ENCODE data around the gene RB1.

DNA sequence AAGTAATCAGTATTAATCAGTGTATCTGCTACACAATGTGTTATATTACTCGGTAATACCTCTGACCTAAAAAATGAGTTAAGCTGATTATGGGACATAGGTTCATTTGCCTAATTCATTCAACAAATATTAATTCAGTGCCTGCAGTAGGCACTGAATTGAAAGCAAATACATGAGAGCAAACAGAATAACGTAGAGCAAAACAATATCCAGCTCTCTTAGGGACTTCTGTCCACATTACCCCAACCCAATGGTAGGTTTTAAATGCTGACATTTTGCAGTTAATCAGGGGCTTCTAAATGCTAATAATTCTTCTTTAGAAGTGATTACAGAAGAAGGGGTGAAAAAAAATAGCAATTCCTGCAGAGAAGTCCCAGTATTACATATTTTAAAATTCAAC is 224.4 kb downstream of the RB1 start:
- no peak for TF ChIP-seq POLR2A (IDR thresholded peaks at IDR 0.05; ENCODE audit: borderline replicate concordance, extremely low read depth, insufficient read depth, insufficient read length)
- TF ChIP-seq, protein P1, sequence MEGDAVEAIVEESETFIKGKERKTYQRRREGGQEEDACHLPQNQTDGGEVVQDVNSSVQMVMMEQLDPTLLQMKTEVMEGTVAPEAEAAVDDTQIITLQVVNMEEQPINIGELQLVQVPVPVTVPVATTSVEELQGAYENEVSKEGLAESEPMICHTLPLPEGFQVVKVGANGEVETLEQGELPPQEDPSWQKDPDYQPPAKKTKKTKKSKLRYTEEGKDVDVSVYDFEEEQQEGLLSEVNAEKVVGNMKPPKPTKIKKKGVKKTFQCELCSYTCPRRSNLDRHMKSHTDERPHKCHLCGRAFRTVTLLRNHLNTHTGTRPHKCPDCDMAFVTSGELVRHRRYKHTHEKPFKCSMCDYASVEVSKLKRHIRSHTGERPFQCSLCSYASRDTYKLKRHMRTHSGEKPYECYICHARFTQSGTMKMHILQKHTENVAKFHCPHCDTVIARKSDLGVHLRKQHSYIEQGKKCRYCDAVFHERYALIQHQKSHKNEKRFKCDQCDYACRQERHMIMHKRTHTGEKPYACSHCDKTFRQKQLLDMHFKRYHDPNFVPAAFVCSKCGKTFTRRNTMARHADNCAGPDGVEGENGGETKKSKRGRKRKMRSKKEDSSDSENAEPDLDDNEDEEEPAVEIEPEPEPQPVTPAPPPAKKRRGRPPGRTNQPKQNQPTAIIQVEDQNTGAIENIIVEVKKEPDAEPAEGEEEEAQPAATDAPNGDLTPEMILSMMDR (IDR thresholded peaks at IDR 0.05 in 2 of 3, conservative IDR thresholded peaks at IDR 0.05 in 1 of 3; ENCODE audit: borderline replicate concordance in 1 of 3, insufficient read depth in 1 of 3, low read depth in 2 of 3, low read length in 2 of 3) = no peak
- TF ChIP-seq CEBPB (IDR thresholded peaks at IDR 0.05; ENCODE audit: low read depth) = no peak
- TF ChIP-seq SP1 (IDR thresholded peaks at IDR 0.05; ENCODE audit: low read depth) = no peak
- no peak for TF ChIP-seq EZH2 (IDR thresholded peaks at IDR 0.05)
- no peak for TF ChIP-seq JUND (IDR thresholded peaks at IDR 0.05)
